Hepatocyte (in vitro differentiated cells): ENCODE results near the gene CFAP99. TPM values are rescaled to one million over a fixed set of nuclear protein-coding genes. Genes with fewer than 3 reads are reported as not detected.

Experiments
- DNase-seq: peaks from one replicate; pipeline ENCODE4 v3.0.0-alpha.2; 2016; ENCODE audit warnings: low spot score
- H2AFZ ChIP-seq: fragments of 200-600 bp; sonication (generic); 2 replicates; pipeline ENCODE4 v1.6.0; 2016; ENCODE audit warnings: antibody characterized with exemption, mild to moderate bottlenecking
- H3K27ac ChIP-seq: fragments of 200-600 bp; sonication (generic); 2 replicates; pipeline ENCODE4 v1.5.1; 2016; ENCODE audit warnings: mild to moderate bottlenecking
- H3K27me3 ChIP-seq: fragments of 200-600 bp; sonication (generic); 2 replicates; pipeline ENCODE4 v1.6.1; 2016
- H3K36me3 ChIP-seq: fragments of 200-600 bp; sonication (generic); replicated peaks from 2 replicates; pipeline ENCODE4 v1.5.1; 2016; ENCODE audit warnings: low read depth; ENCODE audit not compliant: insufficient read depth
- H3K4me1 ChIP-seq: fragments of 200-600 bp; sonication (generic); 2 replicates; pipeline ENCODE4 v1.5.1; 2016; ENCODE audit warnings: mild to moderate bottlenecking, moderate library complexity; ENCODE audit not compliant: insufficient read depth
- H3K4me2 ChIP-seq: fragments of 200-600 bp; sonication (generic); 2 replicates; pipeline ENCODE4 v1.6.0; 2016
- H3K4me3 ChIP-seq: fragments of 200-600 bp; sonication (generic); 2 replicates; pipeline ENCODE4 v1.5.1; 2016; ENCODE audit warnings: mild to moderate bottlenecking
- H3K79me2 ChIP-seq: fragments of 200-600 bp; sonication (generic); 2 replicates; pipeline ENCODE4 v1.6.0; 2017; ENCODE audit warnings: mild to moderate bottlenecking
- H3K9me2 ChIP-seq: fragments of 200-600 bp; sonication (generic); replicated peaks from 2 replicates; pipeline ENCODE4 v1.6.0; 2017; ENCODE audit warnings: mild to moderate bottlenecking; ENCODE audit not compliant: insufficient read depth
- H3K9me3 ChIP-seq: fragments of 200-600 bp; sonication (generic); 2 replicates; pipeline ENCODE4 v1.5.1; 2016; ENCODE audit warnings: low read depth, mild to moderate bottlenecking
- H4K20me1 ChIP-seq: fragments of 200-600 bp; sonication (generic); 2 replicates; pipeline ENCODE4 v1.6.0; 2016; ENCODE audit warnings: mild to moderate bottlenecking; ENCODE audit not compliant: insufficient read depth, poor library complexity, severe bottlenecking
- CTCF ChIP-seq: fragments of 200-600 bp; sonication (generic); IDR thresholded peaks from 2 replicates; pipeline ENCODE4 v1.5.1; 2016; ENCODE audit warnings: antibody characterized with exemption, mild to moderate bottlenecking; ENCODE audit not compliant: poor library complexity
- EZH2 ChIP-seq: fragments of 200-600 bp; sonication (generic); IDR thresholded peaks from 2 replicates; pipeline ENCODE4 v1.6.1; 2016; ENCODE audit warnings: antibody characterized with exemption, mild to moderate bottlenecking, borderline replicate concordance
- EZH2phosphoT487 ChIP-seq: fragments of 200-600 bp; sonication (generic); IDR thresholded peaks from one replicate; pipeline ENCODE4 v1.6.1; 2018; ENCODE audit warnings: antibody characterized with exemption, mild to moderate bottlenecking, low read depth, moderate library complexity; ENCODE audit not compliant: unreplicated experiment, severe bottlenecking
- WGBS: methylation state at CpG from one replicate; pipeline ENCODE4 v1.1.6; 2016; ENCODE audit warnings: low lambda C conversion rate; ENCODE audit errors: missing lambda C conversion rate; 5-methylcytosine and 5-hydroxymethylcytosine counted together
- polyA plus RNA-seq: library from polyadenylated mRNA; unstranded; fragments of >200 nt; fragmentation: Nextera tagmentation; extraction: Ambion mirVana; gene quantifications from 2 replicates; pipeline ENCODE4 v1.2.1, GENCODE V29; 2016
- total RNA-seq: library from RNA; depleted of rRNA; stranded (reverse); fragments of >200 nt; gene quantifications from 2 replicates; pipeline ENCODE4 v1.2.3, GENCODE V29; 2014

Gene CFAP99
- total and polyA plus RNA-seq, 2 experiments from 2014 or later, result not detected

GRCh38 chr4:2387218-2387617 lies 31.5 kb upstream of the CFAP99 start:
- no peaks in the 10 kb centered on the region for H3K36me3 ChIP-seq
- no peak for DNase-seq
- no peaks in the 10 kb centered on the region for H3K27me3 ChIP-seq
- TF ChIP-seq CTCF (no peak), EZH2phosphoT487 (no peak), EZH2 (no peak)
- no peak overlapping the region for H3K4me2 ChIP-seq
- no peaks in the 10 kb centered on the region for H3K9me2 ChIP-seq
- WGBS, result 95% methylated on average over 17 of the region's 17 CpGs
- H3K79me2 ChIP-seq, result no peaks in the 10 kb centered on the region
- H3K4me3 ChIP-seq, result no peak overlapping the region
- H3K4me1 ChIP-seq, result peaks cover 6% of the 10 kb centered on the region
- no peak overlapping the region for H2AFZ ChIP-seq
- no peak overlapping the region for H3K27ac ChIP-seq
- H3K9me3 ChIP-seq, result no peaks in the 10 kb centered on the region
- H4K20me1 ChIP-seq, result no peaks in the 10 kb centered on the region

- no peak for DNase-seq
- no peak overlapping the region for H3K4me2 ChIP-seq
- no peak for TF ChIP-seq EZH2phosphoT487
- no peak for TF ChIP-seq EZH2
- TF ChIP-seq CTCF, result no peak
- no peak overlapping the region for H3K4me3 ChIP-seq
- no peaks in the 10 kb centered on the region for H3K9me3 ChIP-seq
- H3K4me1 ChIP-seq, result peaks cover 6% of the 10 kb centered on the region
- H2AFZ ChIP-seq, result no peak overlapping the region
- H3K79me2 ChIP-seq, result no peaks in the 10 kb centered on the region
- H3K9me2 ChIP-seq, result no peaks in the 10 kb centered on the region
- H3K27me3 ChIP-seq, result no peaks in the 10 kb centered on the region
- H3K27ac ChIP-seq, result no peak overlapping the region
- WGBS, result 90% methylated on average over 12 of the region's 12 CpGs
- H3K36me3 ChIP-seq, result no peaks in the 10 kb centered on the region
- H4K20me1 ChIP-seq, result no peaks in the 10 kb centered on the region
Observed at GRCh38 chr4:2387829-2388228, 30.9 kb upstream of the CFAP99 start.

- no peaks in the 10 kb centered on the region for H3K79me2 ChIP-seq
- H3K27ac ChIP-seq, result no peak overlapping the region
- H2AFZ ChIP-seq, result no peak overlapping the region
- no peak for TF ChIP-seq EZH2
- TF ChIP-seq EZH2phosphoT487, result no peak
- TF ChIP-seq CTCF, result no peak
- no peaks in the 10 kb centered on the region for H3K27me3 ChIP-seq
- 60% methylated on average over 9 of the region's 9 CpGs for WGBS
- H3K4me2 ChIP-seq, result no peak overlapping the region
- no peaks in the 10 kb centered on the region for H3K9me3 ChIP-seq
- no peak overlapping the region for H3K4me3 ChIP-seq
- DNase-seq, result no peak
- H3K9me2 ChIP-seq, result no peaks in the 10 kb centered on the region
- H3K36me3 ChIP-seq, result no peaks in the 10 kb centered on the region
- H3K4me1 ChIP-seq, result peaks cover 10% of the 10 kb centered on the region
- H4K20me1 ChIP-seq, result no peaks in the 10 kb centered on the region
Observed at GRCh38 chr4:2388429-2389182, 30.1 kb upstream of the CFAP99 start.
